Type B pancreatic cell (in vitro differentiated cells): Measurements from ENCODE around the gene NBDY. TPM values are rescaled to one million over a fixed set of nuclear protein-coding genes. Genes with fewer than 3 reads are reported as not detected.
A peak's percentile ranks its signal among the peaks of the same experiment; 100 is the strongest.
"Not testable (repeated sequence)": the region's sequence is repeated elsewhere in the genome, so short reads cannot be mapped to it uniquely, and the experiment has no call there.

Experiments used
- DNase-seq: peaks from one replicate; pipeline ENCODE4 v3.0.0; 2021; ENCODE audit warnings: mixed read lengths; ENCODE audit not compliant: unreplicated experiment; ENCODE audit errors: extremely low spot score
- H3K27ac Mint-ChIP-seq: 2 replicates; pipeline ENCODE4 v1.8.0; 2021; ENCODE audit warnings: mild to moderate bottlenecking, mixed read lengths
- H3K27me3 Mint-ChIP-seq: 2 replicates; pipeline ENCODE4 v1.8.0; 2021; ENCODE audit warnings: mixed read lengths
- H3K36me3 Mint-ChIP-seq: 2 replicates; pipeline ENCODE4 v1.8.0; 2021; ENCODE audit warnings: mixed read lengths
- H3K4me1 Mint-ChIP-seq: one replicate; pipeline ENCODE4 v1.8.0; 2021; ENCODE audit warnings: mixed read lengths; ENCODE audit not compliant: unreplicated experiment
- H3K4me3 Mint-ChIP-seq: 2 replicates; pipeline ENCODE4 v1.8.0; 2021; ENCODE audit warnings: mild to moderate bottlenecking, mixed read lengths
- H3K9me3 Mint-ChIP-seq: 2 replicates; pipeline ENCODE4 v1.8.0; 2021; ENCODE audit warnings: mixed read lengths
- total RNA-seq: library from RNA; stranded (reverse); gene quantifications from 2 replicates; pipeline ENCODE4 v1.2.1, GENCODE V29; 2021; ENCODE audit warnings: low replicate concordance
- TF ChIP-seq, protein P1 (sequence below): fragments of 200-600 bp; sonication (generic); conservative IDR thresholded peaks from 2 replicates; pipeline ENCODE4 v1.5.0; 2021; ENCODE audit warnings: antibody characterized with exemption, mild to moderate bottlenecking

The NBDY gene
- total RNA-seq, 1 donor from 2014 or later = 52.5 TPM

DNA sequence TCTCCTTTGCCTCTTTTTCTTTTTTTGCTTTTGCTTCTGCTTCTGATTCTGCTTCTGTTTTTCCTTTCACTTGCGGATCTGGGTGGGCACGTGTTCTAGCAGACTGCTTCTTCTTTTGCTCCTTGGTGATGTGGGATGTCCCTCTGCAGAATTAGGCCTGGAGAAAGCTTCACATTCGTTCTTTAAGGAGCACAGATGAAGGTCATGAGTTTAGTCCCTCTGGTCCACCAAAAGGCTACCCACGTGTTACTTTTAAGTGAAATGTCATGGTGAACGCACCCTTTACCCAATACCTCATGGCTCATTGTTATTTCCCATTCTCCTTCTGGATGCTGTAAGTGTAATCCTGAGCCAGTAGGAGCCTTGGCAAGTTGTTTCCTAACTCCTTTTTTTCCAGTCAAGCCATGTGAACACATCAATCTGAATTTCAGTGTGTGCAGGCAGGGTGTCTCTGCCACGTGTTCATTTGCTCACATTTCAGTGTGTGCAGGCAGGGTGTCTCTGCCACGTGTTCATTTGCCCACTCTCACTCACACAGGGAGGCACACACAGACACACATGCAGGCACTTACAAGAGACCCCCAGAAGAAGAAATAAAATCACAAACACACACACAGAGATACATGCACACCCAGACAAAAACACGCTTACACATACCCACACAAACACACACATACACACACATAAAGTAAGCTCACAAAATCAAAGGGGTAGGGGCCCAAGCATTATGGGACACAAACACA, 36.9 kb downstream of the NBDY start:
- TF ChIP-seq, protein P1, sequence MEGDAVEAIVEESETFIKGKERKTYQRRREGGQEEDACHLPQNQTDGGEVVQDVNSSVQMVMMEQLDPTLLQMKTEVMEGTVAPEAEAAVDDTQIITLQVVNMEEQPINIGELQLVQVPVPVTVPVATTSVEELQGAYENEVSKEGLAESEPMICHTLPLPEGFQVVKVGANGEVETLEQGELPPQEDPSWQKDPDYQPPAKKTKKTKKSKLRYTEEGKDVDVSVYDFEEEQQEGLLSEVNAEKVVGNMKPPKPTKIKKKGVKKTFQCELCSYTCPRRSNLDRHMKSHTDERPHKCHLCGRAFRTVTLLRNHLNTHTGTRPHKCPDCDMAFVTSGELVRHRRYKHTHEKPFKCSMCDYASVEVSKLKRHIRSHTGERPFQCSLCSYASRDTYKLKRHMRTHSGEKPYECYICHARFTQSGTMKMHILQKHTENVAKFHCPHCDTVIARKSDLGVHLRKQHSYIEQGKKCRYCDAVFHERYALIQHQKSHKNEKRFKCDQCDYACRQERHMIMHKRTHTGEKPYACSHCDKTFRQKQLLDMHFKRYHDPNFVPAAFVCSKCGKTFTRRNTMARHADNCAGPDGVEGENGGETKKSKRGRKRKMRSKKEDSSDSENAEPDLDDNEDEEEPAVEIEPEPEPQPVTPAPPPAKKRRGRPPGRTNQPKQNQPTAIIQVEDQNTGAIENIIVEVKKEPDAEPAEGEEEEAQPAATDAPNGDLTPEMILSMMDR = no peak
- Mint-ChIP-seq H3K9me3 (no peaks in the 10 kb centered on the region), H3K27ac (no peak overlapping the region), H3K36me3 (peaks cover 13% of the 10 kb centered on the region), H3K4me3 (no peak overlapping the region), H3K4me1 (no peaks in the 10 kb centered on the region), H3K27me3 (no peaks in the 10 kb centered on the region)
- peak; percentile 22 for DNase-seq

DNA sequence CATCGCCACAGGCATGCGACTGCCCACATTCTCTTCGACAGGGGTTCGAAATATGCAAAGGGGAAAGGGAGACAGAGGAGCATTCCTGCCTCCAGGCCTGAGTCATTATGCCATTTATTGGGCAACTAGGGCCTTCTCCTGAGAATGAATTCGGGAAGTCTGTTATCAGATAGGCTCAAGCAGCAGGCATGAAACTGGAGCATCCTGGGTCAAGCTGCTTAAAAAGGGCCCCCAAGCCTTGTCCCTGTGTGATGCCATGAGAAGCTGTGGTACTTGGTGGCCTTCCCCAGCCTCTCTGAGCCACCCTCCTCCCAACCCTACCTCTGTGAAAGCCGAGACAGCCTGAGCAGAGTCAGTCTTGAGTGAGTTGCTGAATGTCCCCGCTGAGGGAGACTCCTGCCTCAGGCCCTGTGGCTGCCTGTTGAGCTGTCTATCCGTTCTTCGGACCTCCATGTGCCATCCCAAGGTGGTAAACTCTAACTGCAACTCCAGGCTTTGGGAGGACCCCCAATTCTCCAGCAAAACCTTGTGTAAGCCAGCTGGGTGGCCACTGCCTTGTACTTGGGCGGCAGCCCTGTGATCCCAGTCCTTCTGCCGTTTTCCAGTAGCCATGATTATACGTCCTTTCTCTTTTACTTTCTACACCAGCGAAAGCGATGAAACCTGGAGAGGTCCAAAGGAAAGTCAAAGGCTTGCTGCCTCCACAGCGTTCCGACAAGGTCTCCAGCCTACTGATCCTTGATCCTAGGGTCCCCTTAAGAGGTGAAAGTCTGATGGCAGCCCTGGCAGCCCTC, 37.7 kb downstream of the NBDY start:
- H3K4me1 Mint-ChIP-seq = no peaks in the 10 kb centered on the region
- H3K4me3 Mint-ChIP-seq = no peak overlapping the region
- peak; percentile 29 for DNase-seq
- no peaks in the 10 kb centered on the region for H3K9me3 Mint-ChIP-seq
- peaks cover 13% of the 10 kb centered on the region for H3K36me3 Mint-ChIP-seq
- H3K27me3 Mint-ChIP-seq = no peaks in the 10 kb centered on the region
- no peak overlapping the region for H3K27ac Mint-ChIP-seq
- TF ChIP-seq, protein P1 = no peak

DNA sequence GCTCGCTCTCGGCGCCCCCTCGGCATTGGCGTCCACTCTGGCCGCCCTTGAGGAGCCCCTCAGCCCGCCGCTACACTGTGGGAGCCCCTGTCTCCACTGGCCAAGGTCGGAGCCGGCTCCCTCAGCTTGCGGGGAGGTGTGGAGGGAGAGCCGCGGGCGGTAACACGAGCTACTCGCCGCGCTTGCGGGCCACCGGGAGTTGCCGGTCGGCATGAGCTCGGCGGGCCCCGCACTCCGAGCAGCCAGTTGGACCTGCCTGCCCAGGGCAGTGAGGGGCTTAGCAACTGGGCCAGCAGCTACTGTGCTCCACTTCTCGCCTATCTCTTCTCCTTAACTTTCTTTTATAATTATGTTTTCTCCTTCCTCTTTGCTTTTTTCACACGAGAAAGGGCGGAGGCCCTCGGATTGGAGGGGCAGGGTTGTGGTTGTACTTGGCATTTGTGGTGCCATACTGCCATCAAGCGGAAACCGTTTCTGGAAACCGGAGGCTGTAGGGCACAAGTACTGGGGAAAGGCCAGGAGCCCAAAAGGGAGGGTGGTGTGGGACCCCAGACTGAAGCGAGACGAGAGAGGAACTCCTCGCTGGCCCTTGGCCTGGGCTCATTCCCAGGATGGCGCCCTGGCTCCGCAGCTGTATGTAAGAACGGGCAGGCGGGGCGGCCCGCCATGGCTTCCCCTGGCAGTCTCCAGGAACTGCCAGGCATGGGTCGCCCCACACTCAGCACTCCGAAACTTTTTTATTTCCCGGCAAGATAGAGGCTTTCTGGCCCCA, 38.5 kb downstream of the NBDY start:
- not testable (repeated sequence) for H3K27ac Mint-ChIP-seq, H3K4me3 Mint-ChIP-seq, H3K4me1 Mint-ChIP-seq, H3K27me3 Mint-ChIP-seq, H3K9me3 Mint-ChIP-seq
- peaks cover 12% of the 10 kb centered on the region for H3K36me3 Mint-ChIP-seq
- peak; percentile 59 for DNase-seq

DNA sequence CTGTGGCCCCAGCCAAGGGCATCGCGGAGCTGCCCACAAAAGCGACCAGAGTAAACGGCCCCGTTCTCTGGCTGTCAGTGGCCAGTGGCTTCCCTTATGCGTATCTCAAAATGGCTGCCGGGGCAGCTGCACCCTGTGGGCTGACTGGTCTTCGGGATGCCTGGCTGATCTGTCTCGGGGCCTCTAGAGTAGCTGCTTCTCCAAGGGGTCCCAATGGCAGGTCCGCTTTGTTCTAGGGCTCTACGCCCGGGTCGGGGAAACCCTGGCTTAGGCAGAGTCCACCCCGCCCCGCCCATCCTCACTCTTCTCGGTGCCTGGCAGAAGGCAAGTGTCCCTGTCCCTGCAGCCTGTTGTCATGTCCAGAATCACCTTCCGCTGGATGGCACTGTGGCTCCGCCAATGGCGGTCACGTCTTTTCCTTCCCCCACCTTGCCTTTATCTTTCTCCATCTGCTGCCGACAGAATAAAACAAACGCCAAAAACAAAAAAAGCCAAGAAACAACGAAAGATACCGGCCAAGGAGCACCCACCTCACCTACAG, 39.1 kb downstream of the NBDY start:
- not testable (repeated sequence) for H3K36me3 Mint-ChIP-seq, H3K4me3 Mint-ChIP-seq

DNA sequence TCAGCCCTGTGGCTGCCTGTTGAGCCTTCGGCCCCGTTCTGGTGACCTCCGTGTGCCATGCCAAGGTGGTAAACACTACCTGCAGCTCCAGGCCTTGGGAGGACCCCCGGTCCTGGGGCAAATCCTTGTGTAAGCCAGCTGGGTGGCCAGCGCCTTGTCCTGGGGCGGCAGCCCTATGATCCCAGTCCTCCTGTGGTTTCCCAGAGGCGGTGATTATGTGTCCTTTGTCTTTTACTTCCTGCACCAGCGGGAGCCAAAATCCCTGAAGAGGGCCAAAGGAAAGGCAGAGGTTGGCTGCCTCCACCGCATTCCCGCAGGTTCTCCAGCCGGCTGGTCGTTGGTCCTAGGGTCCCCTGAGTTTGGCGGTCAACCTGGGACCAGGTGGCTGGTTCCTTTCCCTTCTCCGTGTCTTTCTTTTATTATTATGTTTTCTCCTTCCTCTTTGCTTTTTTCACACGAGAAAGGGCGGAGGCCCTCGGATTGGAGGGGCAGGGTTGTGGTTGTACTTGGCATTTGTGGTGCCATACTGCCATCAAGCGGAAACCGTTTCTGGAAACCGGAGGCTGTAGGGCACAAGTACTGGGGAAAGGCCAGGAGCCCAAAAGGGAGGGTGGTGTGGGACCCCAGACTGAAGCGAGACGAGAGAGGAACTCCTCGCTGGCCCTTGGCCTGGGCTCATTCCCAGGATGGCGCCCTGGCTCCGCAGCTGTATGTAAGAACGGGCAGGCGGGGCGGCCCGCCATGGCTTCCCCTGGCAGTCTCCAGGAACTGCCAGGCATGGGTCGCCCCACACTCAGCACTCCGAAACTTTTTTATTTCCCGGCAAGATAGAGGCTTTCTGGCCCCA, 43.9 kb downstream of the NBDY start:
- H3K27me3 Mint-ChIP-seq, H3K9me3 Mint-ChIP-seq, H3K4me3 Mint-ChIP-seq, H3K36me3 Mint-ChIP-seq, DNase-seq, H3K27ac Mint-ChIP-seq, H3K4me1 Mint-ChIP-seq: not testable (repeated sequence)

More for the DNA sequence above, 39.1 kb downstream of the NBDY start:
- H3K27me3 Mint-ChIP-seq, DNase-seq, H3K4me1 Mint-ChIP-seq, H3K27ac Mint-ChIP-seq, H3K9me3 Mint-ChIP-seq: not testable (repeated sequence)

DNA sequence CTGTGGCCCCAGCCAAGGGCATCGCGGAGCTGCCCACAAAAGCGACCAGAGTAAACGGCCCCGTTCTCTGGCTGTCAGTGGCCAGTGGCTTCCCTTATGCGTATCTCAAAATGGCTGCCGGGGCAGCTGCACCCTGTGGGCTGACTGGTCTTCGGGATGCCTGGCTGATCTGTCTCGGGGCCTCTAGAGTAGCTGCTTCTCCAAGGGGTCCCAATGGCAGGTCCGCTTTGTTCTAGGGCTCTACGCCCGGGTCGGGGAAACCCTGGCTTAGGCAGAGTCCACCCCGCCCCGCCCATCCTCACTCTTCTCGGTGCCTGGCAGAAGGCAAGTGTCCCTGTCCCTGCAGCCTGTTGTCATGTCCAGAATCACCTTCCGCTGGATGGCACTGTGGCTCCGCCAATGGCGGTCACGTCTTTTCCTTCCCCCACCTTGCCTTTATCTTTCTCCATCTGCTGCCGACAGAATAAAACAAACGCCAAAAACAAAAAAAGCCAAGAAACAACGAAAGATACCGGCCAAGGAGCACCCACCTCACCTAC, 44.5 kb downstream of the NBDY start:
- H3K36me3 Mint-ChIP-seq, H3K4me3 Mint-ChIP-seq, H3K27me3 Mint-ChIP-seq, H3K4me1 Mint-ChIP-seq, DNase-seq, H3K27ac Mint-ChIP-seq, H3K9me3 Mint-ChIP-seq: not testable (repeated sequence)

DNA sequence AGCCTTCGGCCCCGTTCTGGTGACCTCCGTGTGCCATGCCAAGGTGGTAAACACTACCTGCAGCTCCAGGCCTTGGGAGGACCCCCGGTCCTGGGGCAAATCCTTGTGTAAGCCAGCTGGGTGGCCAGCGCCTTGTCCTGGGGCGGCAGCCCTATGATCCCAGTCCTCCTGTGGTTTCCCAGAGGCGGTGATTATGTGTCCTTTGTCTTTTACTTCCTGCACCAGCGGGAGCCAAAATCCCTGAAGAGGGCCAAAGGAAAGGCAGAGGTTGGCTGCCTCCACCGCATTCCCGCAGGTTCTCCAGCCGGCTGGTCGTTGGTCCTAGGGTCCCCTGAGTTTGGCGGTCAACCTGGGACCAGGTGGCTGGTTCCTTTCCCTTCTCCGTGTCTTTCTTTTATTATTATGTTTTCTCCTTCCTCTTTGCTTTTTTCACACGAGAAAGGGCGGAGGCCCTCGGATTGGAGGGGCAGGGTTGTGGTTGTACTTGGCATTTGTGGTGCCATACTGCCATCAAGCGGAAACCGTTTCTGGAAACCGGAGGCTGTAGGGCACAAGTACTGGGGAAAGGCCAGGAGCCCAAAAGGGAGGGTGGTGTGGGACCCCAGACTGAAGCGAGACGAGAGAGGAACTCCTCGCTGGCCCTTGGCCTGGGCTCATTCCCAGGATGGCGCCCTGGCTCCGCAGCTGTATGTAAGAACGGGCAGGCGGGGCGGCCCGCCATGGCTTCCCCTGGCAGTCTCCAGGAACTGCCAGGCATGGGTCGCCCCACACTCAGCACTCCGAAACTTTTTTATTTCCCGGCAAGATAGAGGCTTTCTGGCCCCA, 49.3 kb downstream of the NBDY start:
- DNase-seq, H3K27ac Mint-ChIP-seq, H3K4me1 Mint-ChIP-seq, H3K9me3 Mint-ChIP-seq, H3K27me3 Mint-ChIP-seq, H3K4me3 Mint-ChIP-seq: not testable (repeated sequence)
- H3K36me3 Mint-ChIP-seq = peaks cover 14% of the 10 kb centered on the region

DNA sequence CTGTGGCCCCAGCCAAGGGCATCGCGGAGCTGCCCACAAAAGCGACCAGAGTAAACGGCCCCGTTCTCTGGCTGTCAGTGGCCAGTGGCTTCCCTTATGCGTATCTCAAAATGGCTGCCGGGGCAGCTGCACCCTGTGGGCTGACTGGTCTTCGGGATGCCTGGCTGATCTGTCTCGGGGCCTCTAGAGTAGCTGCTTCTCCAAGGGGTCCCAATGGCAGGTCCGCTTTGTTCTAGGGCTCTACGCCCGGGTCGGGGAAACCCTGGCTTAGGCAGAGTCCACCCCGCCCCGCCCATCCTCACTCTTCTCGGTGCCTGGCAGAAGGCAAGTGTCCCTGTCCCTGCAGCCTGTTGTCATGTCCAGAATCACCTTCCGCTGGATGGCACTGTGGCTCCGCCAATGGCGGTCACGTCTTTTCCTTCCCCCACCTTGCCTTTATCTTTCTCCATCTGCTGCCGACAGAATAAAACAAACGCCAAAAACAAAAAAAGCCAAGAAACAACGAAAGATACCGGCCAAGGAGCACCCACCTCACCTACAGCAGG, 50.0 kb downstream of the NBDY start:
- H3K9me3 Mint-ChIP-seq, H3K27ac Mint-ChIP-seq, H3K4me3 Mint-ChIP-seq, H3K27me3 Mint-ChIP-seq, DNase-seq, H3K4me1 Mint-ChIP-seq: not testable (repeated sequence)
- H3K36me3 Mint-ChIP-seq = peaks cover 14% of the 10 kb centered on the region

DNA sequence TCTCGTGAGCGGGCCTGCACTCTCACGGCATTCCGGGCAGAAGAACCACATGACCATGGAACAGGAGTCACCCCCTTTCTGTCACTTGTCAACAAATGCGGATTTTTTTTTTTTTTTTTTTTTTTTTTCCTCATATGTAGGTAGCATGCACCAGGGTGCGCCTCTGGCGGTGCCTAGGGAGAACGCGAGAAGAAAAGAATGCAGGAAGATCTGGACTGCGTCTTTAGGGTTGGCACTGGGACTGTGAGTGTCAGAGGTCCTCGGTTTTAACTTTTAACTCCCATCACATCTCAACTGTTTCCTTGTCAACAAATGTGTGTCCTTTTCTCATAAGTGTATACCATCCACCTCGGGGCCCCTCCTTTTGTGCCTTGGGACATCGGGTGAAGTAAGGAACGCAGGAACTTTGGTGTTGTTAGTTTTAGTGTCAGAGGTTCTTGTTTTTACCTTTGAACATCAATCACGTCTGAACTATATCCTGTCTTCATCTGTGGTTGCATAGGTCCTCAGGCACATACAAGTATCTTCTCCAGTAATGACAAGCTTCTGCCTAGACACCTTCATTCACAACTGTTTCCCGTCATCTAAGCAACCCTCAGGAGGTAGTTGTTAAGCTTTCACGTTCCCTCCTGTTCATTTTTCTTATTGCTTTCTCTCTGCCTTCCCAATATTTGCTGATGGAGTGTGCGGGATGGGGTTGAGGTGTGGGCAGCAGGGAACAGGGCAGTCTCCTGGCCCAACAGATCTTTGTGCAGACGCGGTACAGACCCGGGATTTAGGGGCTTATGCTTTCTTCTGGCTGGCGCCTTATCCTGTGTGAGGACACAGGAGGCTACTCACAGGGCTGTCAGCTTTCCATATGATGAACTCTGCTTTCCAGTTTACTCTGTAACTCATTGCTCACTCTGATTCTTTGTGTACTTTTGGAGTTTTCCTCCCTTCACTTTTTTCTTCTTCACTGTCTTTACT, 51.9 kb downstream of the NBDY start:
- not testable (repeated sequence) for H3K9me3 Mint-ChIP-seq, H3K4me3 Mint-ChIP-seq, DNase-seq, H3K4me1 Mint-ChIP-seq, H3K27me3 Mint-ChIP-seq
- H3K27ac Mint-ChIP-seq = peak overlapping the region; percentile 16
- H3K36me3 Mint-ChIP-seq = peaks cover 18% of the 10 kb centered on the region
